Endodermal cell (in vitro differentiated cells): Measurements from ENCODE around the gene ZNF670. TPM values are rescaled to one million over a fixed set of nuclear protein-coding genes. Genes with fewer than 3 reads are reported as not detected.

ENCODE experiments used
- DNase-seq: peaks from one replicate; pipeline ENCODE4 v3.0.0-alpha.2; 2017
- H3K27ac ChIP-seq: 2 replicates; pipeline ENCODE4 v1.5.1; 2013; ENCODE audit warnings: mild to moderate bottlenecking, low read depth, low read length, moderate library complexity
- H3K27me3 ChIP-seq: 2 replicates; pipeline ENCODE4 v1.6.1; 2013; ENCODE audit warnings: mild to moderate bottlenecking, low read length, moderate library complexity; ENCODE audit not compliant: insufficient read depth, control insufficient read depth, poor library complexity, severe bottlenecking
- H3K36me3 ChIP-seq: 2 replicates; pipeline ENCODE4 v1.7.0; 2013; ENCODE audit warnings: mild to moderate bottlenecking, low read length, moderate library complexity; ENCODE audit not compliant: control insufficient read depth, insufficient read depth
- H3K4me1 ChIP-seq: one replicate; pipeline ENCODE4 v1.7.0; 2013; ENCODE audit warnings: low read length; ENCODE audit not compliant: control insufficient read depth, insufficient read depth
- H3K4me3 ChIP-seq: 2 replicates; pipeline ENCODE4 v1.5.1; 2013; ENCODE audit warnings: mild to moderate bottlenecking, low read length, moderate library complexity
- H3K9ac ChIP-seq: 2 replicates; pipeline ENCODE4 v1.6.1; 2013; ENCODE audit warnings: mild to moderate bottlenecking, low read length, moderate library complexity; ENCODE audit not compliant: poor library complexity, severe bottlenecking; ENCODE audit errors: extremely low read depth
- H3K9me3 ChIP-seq: 2 replicates; pipeline ENCODE4 v1.6.1; 2013; ENCODE audit warnings: mild to moderate bottlenecking, low read length, moderate library complexity; ENCODE audit not compliant: control insufficient read depth
- H3K27ac Mint-ChIP-seq: 2 replicates; pipeline ENCODE4 v1.8.0; 2020; ENCODE audit warnings: mixed read lengths
- H3K27me3 Mint-ChIP-seq: 2 replicates; pipeline ENCODE4 v1.8.0; 2021; ENCODE audit warnings: mild to moderate bottlenecking, mixed read lengths; ENCODE audit not compliant: insufficient read depth
- H3K36me3 Mint-ChIP-seq: 2 replicates; pipeline ENCODE4 v1.8.0; 2020; ENCODE audit warnings: low read depth, mixed read lengths
- H3K4me1 Mint-ChIP-seq: 2 replicates; pipeline ENCODE4 v1.8.0; 2020; ENCODE audit warnings: mixed read lengths
- H3K4me3 Mint-ChIP-seq: 2 replicates; pipeline ENCODE4 v1.8.0; 2020; ENCODE audit warnings: mild to moderate bottlenecking, moderate library complexity, mixed read lengths
- H3K9me3 Mint-ChIP-seq: 2 replicates; pipeline ENCODE4 v1.8.0; 2020; ENCODE audit warnings: mild to moderate bottlenecking, mixed read lengths
- CTCF ChIP-seq: fragments of 200-600 bp; sonication (generic); conservative IDR thresholded peaks from 2 replicates; pipeline ENCODE4 v1.5.0; 2021; ENCODE audit warnings: antibody characterized with exemption, mild to moderate bottlenecking
- WGBS, 2 experiments: methylation state at CpG; one replicate each; pipeline versions ENCODE4 v1.1.5 to v1.1.7; 2013; ENCODE audit warnings: missing lambda C conversion rate in 2 of 2, mixed read lengths in 1 of 2; ENCODE audit not compliant: insufficient coverage in 1 of 2, insufficient read length in 1 of 2; 5-methylcytosine and 5-hydroxymethylcytosine counted together
- total RNA-seq, 2 donors: library from RNA; stranded (reverse); fragmentation: NEBNext Ultra II Directional in 1 of 2; extraction: Animal tissue kit (Norgen Biotek cat#: 25700) in 1 of 2; gene quantifications; 2 replicates in 1 of 2; 3 replicates in 1 of 2; pipeline ENCODE4 v1.2.1, GENCODE V29; 2021

The ZNF670 gene
- total RNA-seq, 2 donors from 2014 or later: 10.9 to 15.7 TPM

- peaks cover 12% of the 10 kb centered on the region for H3K9me3 Mint-ChIP-seq
- peaks cover 35% of the 10 kb centered on the region for H3K27me3 ChIP-seq
- H3K36me3 Mint-ChIP-seq: no peaks in the 10 kb centered on the region
- DNase-seq: no peak
- H3K4me1 ChIP-seq: peaks cover 13% of the 10 kb centered on the region
- H3K27ac ChIP-seq: no peak overlapping the region
- H3K4me3 Mint-ChIP-seq: no peak overlapping the region
- H3K9ac ChIP-seq: no peak overlapping the region
- peaks cover 11% of the 10 kb centered on the region for H3K9me3 ChIP-seq
- no peak overlapping the region for H3K4me3 ChIP-seq
- no peaks in the 10 kb centered on the region for H3K36me3 ChIP-seq
- TF ChIP-seq CTCF: no peak
- WGBS, 2 experiments: 80 to 83% methylated on average over 4 of the region's 4 CpGs
- H3K27ac Mint-ChIP-seq: peak overlapping the region; percentile 55
- peaks cover 54% of the 10 kb centered on the region for H3K27me3 Mint-ChIP-seq
- H3K4me1 Mint-ChIP-seq: peaks cover 13% of the 10 kb centered on the region
These were observed 10.4 kb upstream of the ZNF670 start for GRCh38 chr1:247088967-247089366.

- peaks cover 59% of the 10 kb centered on the region for H3K27me3 Mint-ChIP-seq
- no peak overlapping the region for H3K4me3 Mint-ChIP-seq
- Histone ChIP-seq H3K4me3 (no peak overlapping the region), H3K36me3 (no peaks in the 10 kb centered on the region), H3K27ac (no peak overlapping the region), H3K27me3 (peaks cover 35% of the 10 kb centered on the region), H3K4me1 (peaks cover 13% of the 10 kb centered on the region), H3K9me3 (peaks cover 11% of the 10 kb centered on the region), H3K9ac (no peak overlapping the region)
- no peak for TF ChIP-seq CTCF
- H3K4me1 Mint-ChIP-seq: peaks cover 20% of the 10 kb centered on the region
- H3K36me3 Mint-ChIP-seq: no peaks in the 10 kb centered on the region
- no peak for DNase-seq
- H3K9me3 Mint-ChIP-seq: peaks cover 21% of the 10 kb centered on the region
- WGBS, 2 experiments: 76 to 100% methylated on average over 1 of the region's 1 CpG
- H3K27ac Mint-ChIP-seq: no peak overlapping the region
These were observed 8.6 kb upstream of the ZNF670 start for GRCh38 chr1:247087256-247087655.

- no peak overlapping the region for H3K4me3 ChIP-seq
- H3K27me3 Mint-ChIP-seq: peaks cover 60% of the 10 kb centered on the region
- no peak for DNase-seq
- H3K27ac Mint-ChIP-seq: no peak overlapping the region
- WGBS, 2 experiments: 94 to 96% methylated on average over 5 to 8 of the region's 8 CpGs
- H3K27ac ChIP-seq: no peak overlapping the region
- H3K36me3 ChIP-seq: no peaks in the 10 kb centered on the region
- peaks cover 35% of the 10 kb centered on the region for H3K27me3 ChIP-seq
- peaks cover 21% of the 10 kb centered on the region for H3K9me3 Mint-ChIP-seq
- no peak overlapping the region for H3K4me3 Mint-ChIP-seq
- H3K4me1 ChIP-seq: peaks cover 13% of the 10 kb centered on the region
- H3K36me3 Mint-ChIP-seq: no peaks in the 10 kb centered on the region
- TF ChIP-seq CTCF: no peak
- peaks cover 13% of the 10 kb centered on the region for H3K4me1 Mint-ChIP-seq
- peaks cover 11% of the 10 kb centered on the region for H3K9me3 ChIP-seq
- no peak overlapping the region for H3K9ac ChIP-seq
These were observed 6.7 kb upstream of the ZNF670 start for GRCh38 chr1:247085310-247085709.
